ENCODE results near the gene SPARCL1. TPM values are rescaled to one million over a fixed set of nuclear protein-coding genes. Genes with fewer than 3 reads are reported as not detected.

SPARCL1 gene
- total RNA-seq, 1 donor from 2014 or later, result not detected

DNA sequence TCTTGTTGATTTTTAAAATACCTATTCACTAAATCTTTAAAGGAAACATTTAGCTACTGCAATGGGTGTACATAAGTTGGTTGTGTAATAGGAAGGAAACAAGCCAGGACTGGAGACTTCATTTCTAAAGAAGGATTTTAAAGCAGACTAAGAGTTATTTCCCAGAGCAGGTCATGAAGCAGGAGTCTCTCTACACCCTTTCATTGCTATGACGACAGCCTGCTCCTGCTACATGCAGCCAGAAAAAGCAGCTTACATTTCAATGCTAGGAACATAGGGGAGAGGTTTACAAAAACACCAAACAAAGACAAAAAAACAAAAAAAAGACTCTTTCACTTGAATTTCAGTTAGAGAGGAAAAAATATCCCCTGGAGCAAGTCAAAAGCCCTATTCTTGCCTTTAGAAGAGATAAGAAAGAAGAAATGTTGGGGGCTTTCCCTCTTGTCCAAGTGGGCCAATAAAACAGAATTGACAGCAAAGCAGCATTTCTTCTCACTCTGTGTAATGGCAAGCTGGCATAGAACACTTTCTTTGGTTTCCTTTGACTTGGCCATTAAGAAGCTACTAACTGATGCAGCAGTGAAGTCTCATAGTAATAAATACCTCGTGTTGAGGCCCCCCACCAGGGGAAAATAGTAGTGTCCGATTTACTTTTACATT lies 3.4 kb downstream of the SPARCL1 start:
- Mint-ChIP-seq H3K27ac (ENCODE audit: unreplicated experiment) (no peak overlapping the region), H3K4me1 (ENCODE audit: low read depth, unreplicated experiment) (peaks cover 15% of the 10 kb centered on the region), H3K9me3 (ENCODE audit: unreplicated experiment) (peaks cover 3% of the 10 kb centered on the region), H3K36me3 (ENCODE audit: unreplicated experiment) (no peaks in the 10 kb centered on the region), H3K27me3 (ENCODE audit: unreplicated experiment) (no peaks in the 10 kb centered on the region), H3K4me3 (ENCODE audit: unreplicated experiment) (no peak overlapping the region)
- no peak for DNase-seq
- TF ChIP-seq, protein P1, sequence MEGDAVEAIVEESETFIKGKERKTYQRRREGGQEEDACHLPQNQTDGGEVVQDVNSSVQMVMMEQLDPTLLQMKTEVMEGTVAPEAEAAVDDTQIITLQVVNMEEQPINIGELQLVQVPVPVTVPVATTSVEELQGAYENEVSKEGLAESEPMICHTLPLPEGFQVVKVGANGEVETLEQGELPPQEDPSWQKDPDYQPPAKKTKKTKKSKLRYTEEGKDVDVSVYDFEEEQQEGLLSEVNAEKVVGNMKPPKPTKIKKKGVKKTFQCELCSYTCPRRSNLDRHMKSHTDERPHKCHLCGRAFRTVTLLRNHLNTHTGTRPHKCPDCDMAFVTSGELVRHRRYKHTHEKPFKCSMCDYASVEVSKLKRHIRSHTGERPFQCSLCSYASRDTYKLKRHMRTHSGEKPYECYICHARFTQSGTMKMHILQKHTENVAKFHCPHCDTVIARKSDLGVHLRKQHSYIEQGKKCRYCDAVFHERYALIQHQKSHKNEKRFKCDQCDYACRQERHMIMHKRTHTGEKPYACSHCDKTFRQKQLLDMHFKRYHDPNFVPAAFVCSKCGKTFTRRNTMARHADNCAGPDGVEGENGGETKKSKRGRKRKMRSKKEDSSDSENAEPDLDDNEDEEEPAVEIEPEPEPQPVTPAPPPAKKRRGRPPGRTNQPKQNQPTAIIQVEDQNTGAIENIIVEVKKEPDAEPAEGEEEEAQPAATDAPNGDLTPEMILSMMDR (IDR thresholded peaks at IDR 0.05; ENCODE audit: partially characterized antibody, unreplicated experiment), result no peak

DNA sequence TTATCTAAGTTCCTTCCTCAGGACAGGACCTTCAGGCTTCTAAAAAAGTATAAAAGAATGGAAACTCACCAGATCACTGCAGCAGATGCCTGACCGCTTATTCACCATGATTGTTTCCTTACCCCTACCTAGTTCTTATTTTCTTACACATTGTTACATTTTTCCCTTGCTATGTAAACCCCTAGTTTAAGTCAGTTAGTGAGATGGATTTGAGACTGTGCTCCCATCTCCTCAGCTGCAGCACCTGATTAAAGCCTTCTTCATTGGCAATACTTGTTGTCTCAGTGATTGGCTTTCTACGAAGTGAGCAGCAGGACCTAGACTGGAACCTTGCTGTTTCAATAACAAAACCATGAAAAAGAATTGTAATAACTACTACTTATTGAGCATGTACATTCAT lies 4.7 kb downstream of the SPARCL1 start:
- Mint-ChIP-seq H3K4me1 (ENCODE audit: low read depth, unreplicated experiment) (peaks cover 12% of the 10 kb centered on the region), H3K36me3 (ENCODE audit: unreplicated experiment) (no peaks in the 10 kb centered on the region), H3K27me3 (ENCODE audit: unreplicated experiment) (no peaks in the 10 kb centered on the region), H3K4me3 (ENCODE audit: unreplicated experiment) (no peak overlapping the region), H3K9me3 (ENCODE audit: unreplicated experiment) (peaks cover 3% of the 10 kb centered on the region), H3K27ac (ENCODE audit: unreplicated experiment) (no peak overlapping the region)
- DNase-seq, result no peak
- TF ChIP-seq, protein P1 (IDR thresholded peaks at IDR 0.05; ENCODE audit: partially characterized antibody, unreplicated experiment), result no peak

DNA sequence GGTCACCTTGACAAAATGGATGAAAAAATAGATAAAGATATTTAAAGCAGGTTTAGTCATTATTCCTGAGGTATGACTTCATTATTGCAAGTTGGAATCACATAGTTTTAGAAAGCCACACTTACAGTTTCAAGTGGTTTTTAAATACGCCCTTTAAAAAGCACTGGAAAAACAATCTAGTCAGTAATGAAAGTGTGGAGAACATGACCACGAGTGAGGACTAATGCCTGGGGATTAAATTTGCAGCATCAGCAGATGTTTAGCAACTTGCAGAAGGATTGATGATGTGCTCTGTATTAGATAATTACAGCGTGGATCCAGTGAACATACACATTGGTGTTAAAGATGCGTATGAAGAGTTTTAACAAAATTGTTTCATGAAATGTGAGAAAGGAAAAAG lies 5.9 kb downstream of the SPARCL1 start:
- DNase-seq, result no peak
- TF ChIP-seq, protein P1 (IDR thresholded peaks at IDR 0.05; ENCODE audit: partially characterized antibody, unreplicated experiment), result no peak
- H3K4me1 Mint-ChIP-seq (ENCODE audit: low read depth, unreplicated experiment), result peaks cover 11% of the 10 kb centered on the region
- H3K27ac Mint-ChIP-seq (ENCODE audit: unreplicated experiment), result no peak overlapping the region
- no peaks in the 10 kb centered on the region for H3K36me3 Mint-ChIP-seq (ENCODE audit: unreplicated experiment)
- no peaks in the 10 kb centered on the region for H3K27me3 Mint-ChIP-seq (ENCODE audit: unreplicated experiment)
- peaks cover 3% of the 10 kb centered on the region for H3K9me3 Mint-ChIP-seq (ENCODE audit: unreplicated experiment)
- H3K4me3 Mint-ChIP-seq (ENCODE audit: unreplicated experiment), result no peak overlapping the region

DNA sequence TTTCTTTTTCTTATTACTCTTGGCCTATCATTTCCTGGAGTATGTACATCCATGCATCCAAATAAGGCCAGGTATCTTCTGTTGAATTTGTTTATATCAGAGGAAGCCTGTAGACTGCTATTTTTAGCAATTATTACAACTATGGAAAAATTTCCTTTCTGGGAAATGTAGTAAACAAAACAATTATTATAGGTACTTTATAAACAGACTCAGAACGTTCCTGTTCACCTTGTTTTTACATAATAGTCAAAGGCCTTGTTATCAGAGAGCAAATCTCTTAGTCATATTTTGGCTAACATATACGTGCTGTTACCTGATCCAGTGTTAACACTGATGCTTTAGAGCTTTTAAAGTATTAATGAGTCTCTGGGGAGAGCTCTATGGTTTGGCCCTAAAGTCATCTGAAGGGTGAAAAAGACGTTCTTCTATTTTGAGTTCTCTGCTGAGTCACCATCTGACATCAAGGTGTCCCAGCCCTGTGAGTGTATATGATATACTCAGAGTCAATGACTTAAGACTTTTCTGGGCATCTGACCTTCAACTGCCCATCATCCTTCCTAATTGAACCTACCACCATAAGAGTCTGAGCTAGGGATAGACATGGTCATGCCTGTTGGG lies 7.3 kb downstream of the SPARCL1 start:
- no peak for DNase-seq
- peaks cover 7% of the 10 kb centered on the region for H3K4me1 Mint-ChIP-seq (ENCODE audit: low read depth, unreplicated experiment)
- TF ChIP-seq, protein P1 (IDR thresholded peaks at IDR 0.05; ENCODE audit: partially characterized antibody, unreplicated experiment), result no peak
- no peak overlapping the region for H3K4me3 Mint-ChIP-seq (ENCODE audit: unreplicated experiment)
- no peaks in the 10 kb centered on the region for H3K27me3 Mint-ChIP-seq (ENCODE audit: unreplicated experiment)
- peak overlapping the region; percentile 48 for H3K27ac Mint-ChIP-seq (ENCODE audit: unreplicated experiment)
- H3K36me3 Mint-ChIP-seq (ENCODE audit: unreplicated experiment), result no peaks in the 10 kb centered on the region
- peaks cover 3% of the 10 kb centered on the region for H3K9me3 Mint-ChIP-seq (ENCODE audit: unreplicated experiment)

DNA sequence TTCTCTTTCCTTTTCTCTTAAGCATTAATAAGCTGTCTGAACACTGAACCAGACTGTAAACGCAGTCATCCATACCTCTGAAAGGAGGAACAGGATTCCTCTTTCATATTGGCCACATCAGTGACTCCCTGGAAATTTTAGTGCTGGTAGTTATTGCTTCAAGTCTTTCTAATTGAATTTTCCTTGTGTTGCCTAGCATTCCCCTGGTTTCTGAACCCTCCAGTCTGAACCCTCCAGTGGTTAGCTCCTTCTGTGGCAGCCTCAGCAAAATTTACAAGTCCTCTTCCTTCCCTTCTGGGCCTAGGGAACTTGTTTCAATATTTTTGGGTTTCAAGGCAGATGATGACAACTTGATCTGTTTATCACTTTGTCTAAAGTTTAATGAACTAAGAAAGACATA lies 7.9 kb downstream of the SPARCL1 start:
- TF ChIP-seq, protein P1 (IDR thresholded peaks at IDR 0.05; ENCODE audit: partially characterized antibody, unreplicated experiment), result no peak
- H3K9me3 Mint-ChIP-seq (ENCODE audit: unreplicated experiment), result peaks cover 3% of the 10 kb centered on the region
- H3K27me3 Mint-ChIP-seq (ENCODE audit: unreplicated experiment), result no peaks in the 10 kb centered on the region
- H3K36me3 Mint-ChIP-seq (ENCODE audit: unreplicated experiment), result no peaks in the 10 kb centered on the region
- DNase-seq, result no peak
- no peak overlapping the region for H3K4me3 Mint-ChIP-seq (ENCODE audit: unreplicated experiment)
- H3K4me1 Mint-ChIP-seq (ENCODE audit: low read depth, unreplicated experiment), result peaks cover 7% of the 10 kb centered on the region
- no peak overlapping the region for H3K27ac Mint-ChIP-seq (ENCODE audit: unreplicated experiment)
